Cardiac muscle cell (in vitro differentiated cells and primary cell): Measurements from ENCODE around the gene GMPPB. TPM values are rescaled to one million over a fixed set of nuclear protein-coding genes. Genes with fewer than 3 reads are reported as not detected.
A peak's percentile ranks its signal among the peaks of the same experiment; 100 is the strongest.
"Not testable (repeated sequence)": the region's sequence is repeated elsewhere in the genome, so short reads cannot be mapped to it uniquely, and the experiment has no call there.

Experiments used
- DNase-seq, 2 donors: peaks; one replicate each; pipeline versions ENCODE4 v3.0.0 to v3.0.0-alpha.2; 2010 to 2017; ENCODE audit warnings: low read depth in 1 of 2, low spot score in 1 of 2
- H3K27ac ChIP-seq: fragments of 200-600 bp; sonication (generic); 2 replicates; pipeline ENCODE4 v1.5.1; 2016
- H3K27me3 ChIP-seq: fragments of 200-600 bp; sonication (generic); 2 replicates; pipeline ENCODE4 v1.6.0; 2016; ENCODE audit warnings: control low read depth
- H3K36me3 ChIP-seq: fragments of 200-600 bp; sonication (generic); 2 replicates; pipeline ENCODE4 v1.5.1; 2016; ENCODE audit warnings: control low read depth
- H3K4me1 ChIP-seq: fragments of 200-600 bp; sonication (generic); 2 replicates; pipeline ENCODE4 v1.8.1; 2017; ENCODE audit warnings: low read depth, mild to moderate bottlenecking, mixed run types
- H3K4me3 ChIP-seq: fragments of 200-600 bp; sonication (generic); 2 replicates; pipeline ENCODE4 v1.5.1; 2016; ENCODE audit warnings: mild to moderate bottlenecking
- H3K9me3 ChIP-seq: fragments of 200-600 bp; sonication (generic); 2 replicates; pipeline ENCODE4 v1.5.1; 2017; ENCODE audit warnings: low read depth, mild to moderate bottlenecking, control low read depth
- polyA plus RNA-seq: library from polyadenylated mRNA; unstranded; fragments of >200 nt; fragmentation: Nextera tagmentation; extraction: Ambion mirVana; gene quantifications from 2 replicates; pipeline ENCODE4 v1.2.1, GENCODE V29; 2016
- total RNA-seq: library from RNA; depleted of rRNA; stranded (reverse); fragments of >200 nt; gene quantifications from 2 replicates; pipeline ENCODE4 v1.2.3, GENCODE V29; 2016
- TF ChIP-seq, protein P1 (sequence below): IDR thresholded peaks from 2 replicates; pipeline ENCODE4 v1.5.1; 2012; ENCODE audit warnings: low read depth, mild to moderate bottlenecking, low read length

The GMPPB gene
- total and polyA plus RNA-seq, 2 experiments from 2014 or later, result 27.6 to 29.3 TPM

DNA sequence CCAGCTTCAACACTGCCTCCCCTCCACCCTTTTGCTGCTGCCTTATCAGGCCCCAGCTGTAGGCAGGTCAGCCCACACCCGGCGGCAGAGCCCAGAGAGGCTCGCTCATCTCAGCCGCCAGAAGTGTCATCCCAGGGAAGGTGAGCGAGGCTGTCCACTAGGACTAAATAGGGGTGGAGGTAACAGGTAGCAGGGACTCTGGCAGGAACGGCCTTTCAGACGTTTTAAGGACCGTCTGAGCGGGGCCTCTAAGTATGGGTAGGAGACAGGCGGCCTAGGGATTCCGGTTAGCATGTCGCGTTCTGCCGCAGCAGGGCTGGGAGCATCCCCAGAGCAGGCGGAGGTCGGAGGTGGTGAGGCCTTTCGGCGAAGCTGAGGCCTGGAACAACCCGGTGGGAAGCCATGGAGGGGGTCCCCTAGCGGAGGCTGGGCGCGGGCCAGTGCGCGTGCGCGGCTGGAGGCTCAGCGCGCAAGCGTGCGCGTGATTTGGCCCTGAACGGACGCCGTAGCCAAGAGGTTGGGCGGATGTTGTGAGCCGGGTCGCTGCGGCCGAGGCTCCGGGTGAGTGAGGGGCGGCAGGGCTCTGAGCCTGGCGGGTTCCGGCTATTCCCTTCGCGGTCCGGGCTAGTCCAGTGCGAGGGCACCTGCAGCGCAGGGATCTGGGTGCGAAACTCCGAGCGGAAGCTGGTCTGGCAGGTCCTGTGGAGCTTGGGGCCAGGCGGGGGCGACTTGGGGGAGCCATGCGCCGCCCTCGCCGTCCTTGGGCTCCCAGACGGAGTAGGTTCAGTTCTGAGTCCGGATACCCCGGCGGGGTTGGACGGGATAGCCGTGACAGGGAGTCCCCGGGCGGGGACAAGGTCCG is 34.5 kb downstream of the GMPPB start, which contains the start of the genes MST1 and RNF123:
MST1 (minus strand) TSS at position 429 of the 862 bp plus-strand sequence. CDS start 783 bp downstream, outside the sequence.
RNF123 (plus strand) TSS at position 512 of the 862 bp plus-strand sequence. CDS start 1,609 bp downstream, outside the sequence.
- no peaks in the 10 kb centered on the region for H3K27me3 ChIP-seq
- peak within 1 kb of the TSS; percentile 83 for H3K27ac ChIP-seq
- no peaks in the 10 kb centered on the region for H3K36me3 ChIP-seq
- H3K9me3 ChIP-seq, result no peaks in the 10 kb centered on the region
- peak within 1 kb of the TSS; percentile 45 for H3K4me3 ChIP-seq
- peaks cover 5% of the 10 kb centered on the region for H3K4me1 ChIP-seq
- TF ChIP-seq, protein P1, sequence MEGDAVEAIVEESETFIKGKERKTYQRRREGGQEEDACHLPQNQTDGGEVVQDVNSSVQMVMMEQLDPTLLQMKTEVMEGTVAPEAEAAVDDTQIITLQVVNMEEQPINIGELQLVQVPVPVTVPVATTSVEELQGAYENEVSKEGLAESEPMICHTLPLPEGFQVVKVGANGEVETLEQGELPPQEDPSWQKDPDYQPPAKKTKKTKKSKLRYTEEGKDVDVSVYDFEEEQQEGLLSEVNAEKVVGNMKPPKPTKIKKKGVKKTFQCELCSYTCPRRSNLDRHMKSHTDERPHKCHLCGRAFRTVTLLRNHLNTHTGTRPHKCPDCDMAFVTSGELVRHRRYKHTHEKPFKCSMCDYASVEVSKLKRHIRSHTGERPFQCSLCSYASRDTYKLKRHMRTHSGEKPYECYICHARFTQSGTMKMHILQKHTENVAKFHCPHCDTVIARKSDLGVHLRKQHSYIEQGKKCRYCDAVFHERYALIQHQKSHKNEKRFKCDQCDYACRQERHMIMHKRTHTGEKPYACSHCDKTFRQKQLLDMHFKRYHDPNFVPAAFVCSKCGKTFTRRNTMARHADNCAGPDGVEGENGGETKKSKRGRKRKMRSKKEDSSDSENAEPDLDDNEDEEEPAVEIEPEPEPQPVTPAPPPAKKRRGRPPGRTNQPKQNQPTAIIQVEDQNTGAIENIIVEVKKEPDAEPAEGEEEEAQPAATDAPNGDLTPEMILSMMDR, result peak; percentile 39
- DNase-seq, result peak; percentile 93 to 95

DNA sequence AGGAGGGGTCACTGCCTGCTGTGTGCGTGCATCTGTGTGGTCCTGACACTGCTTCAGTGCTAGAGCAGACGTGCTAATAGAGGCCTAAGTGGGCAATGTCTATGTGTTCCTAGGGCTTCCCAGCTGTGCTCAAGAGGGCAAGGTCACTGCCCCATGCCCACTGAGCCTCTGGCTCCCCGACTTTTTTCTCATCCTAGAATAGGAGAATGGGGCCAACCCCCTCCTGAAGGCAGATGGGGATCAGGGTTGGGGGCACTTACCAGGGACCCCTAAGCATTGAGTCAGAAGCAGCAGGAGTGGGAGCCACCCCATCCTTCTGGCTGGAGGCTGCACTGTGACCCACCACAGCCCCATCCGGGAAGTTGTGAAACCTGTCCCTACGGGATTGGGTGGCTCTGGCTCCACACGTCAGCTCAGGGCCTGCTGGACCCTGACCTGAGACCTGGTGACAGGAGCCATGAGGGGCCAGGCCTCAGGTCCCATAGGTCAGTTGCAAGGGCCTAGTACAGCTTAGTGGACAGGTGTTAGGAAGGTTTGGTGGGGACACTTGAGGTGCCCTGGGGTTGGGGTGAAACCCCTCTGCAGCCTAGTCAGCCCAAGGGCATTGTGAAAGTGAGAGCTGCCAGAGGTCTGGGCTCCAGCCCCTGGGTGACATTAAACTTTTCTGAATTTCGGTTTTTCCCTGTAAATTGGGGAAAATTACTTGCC is 35.3 kb downstream of the GMPPB start:
- peak overlapping the region; percentile 83 for H3K27ac ChIP-seq
- not testable (repeated sequence) for H3K4me1 ChIP-seq, DNase-seq

DNA sequence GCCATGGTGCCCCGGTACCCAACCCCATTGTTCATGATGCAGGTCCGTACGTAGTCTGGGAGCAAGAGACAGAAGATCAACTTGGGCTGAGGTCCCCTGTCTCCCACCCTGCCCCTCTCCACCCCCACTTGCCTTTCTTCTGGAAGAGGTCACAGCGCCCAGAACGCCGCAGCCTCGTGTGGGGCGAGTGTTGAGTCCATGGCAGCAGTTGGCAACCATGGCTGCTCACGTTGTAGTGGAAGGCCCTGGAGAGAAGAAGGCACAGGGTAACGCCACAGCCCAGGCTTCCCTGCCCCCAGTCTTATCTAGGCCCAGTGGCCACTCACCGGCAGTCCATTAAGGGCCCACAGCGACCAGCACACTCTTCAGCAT is 36.3 kb downstream of the GMPPB start:
- not testable (repeated sequence) for H3K9me3 ChIP-seq, H3K27ac ChIP-seq, DNase-seq, H3K4me1 ChIP-seq, H3K27me3 ChIP-seq
- Histone ChIP-seq H3K36me3 (peaks cover 13% of the 10 kb centered on the region), H3K4me3 (peak overlapping the region; percentile 41)

More for the DNA sequence above, 35.3 kb downstream of the GMPPB start:
- H3K36me3 ChIP-seq, H3K27me3 ChIP-seq, H3K9me3 ChIP-seq: not testable (repeated sequence)
- peak overlapping the region; percentile 45 for H3K4me3 ChIP-seq

DNA sequence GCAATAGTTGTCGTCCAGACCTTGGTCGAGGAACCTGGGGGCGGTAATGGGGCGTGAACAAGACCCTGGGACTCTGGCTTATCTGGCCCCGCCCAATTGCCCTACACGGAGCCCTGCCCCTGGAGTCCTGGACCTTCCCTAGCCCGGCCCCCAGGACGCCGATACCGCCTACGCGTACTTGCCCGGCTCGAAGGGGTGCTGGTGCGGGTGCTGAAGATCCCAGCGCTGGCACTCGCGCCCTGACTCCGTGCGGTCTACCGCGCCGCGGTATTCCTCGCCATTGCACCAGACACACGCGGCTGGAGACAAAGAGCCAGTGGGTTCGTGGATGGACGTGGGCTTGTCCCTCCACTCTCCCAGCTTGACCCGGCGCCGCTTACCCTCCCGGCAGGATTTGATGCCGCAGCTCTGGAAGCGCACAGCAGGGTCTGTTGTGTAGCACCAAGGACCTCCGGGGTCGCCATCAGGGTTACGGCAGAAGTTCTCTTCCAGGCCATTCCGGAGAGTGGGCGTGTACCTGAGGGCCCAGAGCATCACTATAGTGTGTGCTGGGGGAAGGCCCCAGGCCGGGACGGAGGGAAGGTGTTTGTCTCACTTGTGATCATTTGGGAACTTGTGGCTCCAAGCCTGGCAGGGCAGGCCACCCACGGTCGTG is 36.9 kb downstream of the GMPPB start:
- not testable (repeated sequence) for H3K4me1 ChIP-seq, H3K27ac ChIP-seq, H3K9me3 ChIP-seq, H3K27me3 ChIP-seq
- Histone ChIP-seq H3K4me3 (peak overlapping the region; percentile 41), H3K36me3 (peaks cover 18% of the 10 kb centered on the region)
- DNase-seq, result peak; percentile 74 to 91

DNA sequence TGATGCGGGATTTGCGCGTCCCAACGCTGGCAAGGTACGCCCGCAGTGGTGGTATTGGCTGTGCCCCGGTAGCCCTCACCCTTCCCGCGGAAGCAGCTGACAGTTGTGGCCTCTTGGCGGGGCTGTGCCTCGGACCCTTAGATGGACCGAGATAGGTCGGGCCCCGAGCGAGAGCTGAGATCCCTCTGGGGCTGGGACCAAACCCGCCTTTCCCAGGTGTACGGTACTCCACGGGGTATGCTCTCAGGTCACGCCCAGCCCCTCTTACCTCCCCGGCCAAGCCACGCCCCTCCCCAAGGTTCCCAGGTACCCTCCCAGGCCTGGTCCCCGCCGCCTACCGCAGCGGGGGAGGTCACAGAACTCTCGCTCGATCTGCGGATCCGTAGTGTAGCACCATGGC is 37.4 kb downstream of the GMPPB start:
- H3K27ac ChIP-seq, H3K9me3 ChIP-seq, H3K4me1 ChIP-seq, H3K27me3 ChIP-seq: not testable (repeated sequence)
- Histone ChIP-seq H3K4me3 (peak overlapping the region; percentile 41), H3K36me3 (peaks cover 21% of the 10 kb centered on the region)
- peak in 1 of 2 donors; percentile 10 for DNase-seq

DNA sequence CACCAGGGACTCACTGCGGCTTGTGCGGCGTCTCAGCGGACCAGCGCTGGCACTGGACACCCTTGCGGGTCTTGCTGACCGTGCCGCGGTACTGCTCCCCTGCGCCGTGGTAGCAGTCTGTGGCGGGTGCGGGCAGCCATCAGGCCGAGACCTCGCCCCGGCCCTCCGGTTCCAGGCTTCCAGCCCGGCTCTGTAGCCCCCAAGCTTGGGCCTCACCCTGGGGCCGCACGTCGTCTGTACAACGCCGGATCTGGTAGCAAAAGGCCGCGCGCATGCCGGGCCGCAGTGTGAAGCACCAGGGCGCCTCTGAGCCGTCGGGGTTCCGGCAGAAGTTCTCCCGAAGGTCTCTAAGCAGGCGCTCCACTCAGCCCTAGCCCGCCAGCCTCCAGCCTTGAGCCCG is 37.9 kb downstream of the GMPPB start:
- not testable (repeated sequence) for H3K27ac ChIP-seq, H3K9me3 ChIP-seq, H3K4me1 ChIP-seq, DNase-seq, H3K4me3 ChIP-seq, H3K27me3 ChIP-seq
- peaks cover 24% of the 10 kb centered on the region for H3K36me3 ChIP-seq

DNA sequence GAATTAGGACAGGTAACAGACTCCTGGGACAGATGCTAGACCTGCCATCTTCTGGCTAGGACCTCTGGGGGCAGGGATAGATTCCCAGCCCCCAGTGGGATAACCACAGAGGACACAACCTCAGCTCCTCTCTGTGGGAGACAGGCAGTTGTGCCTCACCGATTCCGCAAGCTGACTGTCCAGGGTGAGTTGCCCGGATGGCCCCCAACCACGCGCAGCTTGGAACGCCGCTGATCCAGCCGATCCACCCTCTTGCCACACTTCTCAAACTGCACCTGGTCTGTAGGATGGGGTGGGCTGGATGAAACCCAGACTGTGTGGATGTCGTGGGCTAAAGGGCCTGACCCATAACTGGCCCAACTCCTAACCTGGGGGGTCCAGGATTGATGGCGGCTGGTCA is 38.6 kb downstream of the GMPPB start:
- not testable (repeated sequence) for H3K9me3 ChIP-seq, DNase-seq, H3K4me3 ChIP-seq, H3K4me1 ChIP-seq, H3K27ac ChIP-seq, H3K27me3 ChIP-seq
- peaks cover 28% of the 10 kb centered on the region for H3K36me3 ChIP-seq

DNA sequence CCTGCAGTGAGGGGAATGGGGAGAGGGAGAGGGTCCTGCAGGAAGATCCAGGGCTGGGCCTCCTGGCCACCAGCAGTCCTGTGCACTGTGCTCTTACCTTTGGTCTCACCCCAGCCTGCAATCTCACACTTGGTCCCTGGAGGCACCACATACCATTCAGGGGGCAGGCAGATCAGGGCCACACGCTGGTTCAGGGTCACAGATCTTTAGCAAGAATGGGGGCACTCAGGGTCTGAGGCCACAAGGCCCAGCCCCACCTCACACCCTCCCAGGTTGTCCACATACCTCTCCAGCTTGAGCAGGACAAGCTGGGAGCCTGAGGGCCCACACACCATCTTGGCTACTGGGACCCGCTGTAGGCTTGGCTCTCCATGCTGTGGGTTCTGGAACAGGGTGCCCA is 39.3 kb downstream of the GMPPB start:
- DNase-seq, H3K4me3 ChIP-seq, H3K4me1 ChIP-seq, H3K9me3 ChIP-seq, H3K27me3 ChIP-seq, H3K27ac ChIP-seq: not testable (repeated sequence)
- peaks cover 32% of the 10 kb centered on the region for H3K36me3 ChIP-seq

DNA sequence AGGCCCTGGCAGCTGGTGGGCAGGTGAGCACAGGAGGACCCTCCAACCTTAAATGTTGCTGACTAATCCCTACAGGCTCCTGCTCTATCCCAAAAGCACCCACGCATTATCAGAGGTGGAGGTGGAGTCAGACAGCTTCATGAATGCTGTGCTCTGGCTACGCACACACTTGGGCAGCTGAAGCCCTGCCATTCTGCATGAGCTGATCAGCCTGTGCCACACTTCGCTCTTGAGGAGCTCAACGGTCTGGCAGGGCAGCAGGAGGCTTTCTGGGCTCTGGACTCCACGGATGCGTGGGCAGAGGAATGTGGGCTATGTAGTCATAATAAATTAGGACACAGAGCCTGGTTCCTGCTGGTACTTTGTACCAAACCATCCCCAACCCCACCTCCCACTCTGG is 40.6 kb downstream of the GMPPB start:
- TF ChIP-seq, protein P1, result no peak
- Histone ChIP-seq H3K9me3 (no peaks in the 10 kb centered on the region), H3K4me1 (no peaks in the 10 kb centered on the region), H3K27me3 (no peaks in the 10 kb centered on the region), H3K4me3 (no peak overlapping the region), H3K27ac (no peak overlapping the region), H3K36me3 (peaks cover 39% of the 10 kb centered on the region)
- DNase-seq, result no peak
